Dermis microvascular lymphatic vessel endothelial cell (primary cell): ENCODE results near the gene SLC39A11. TPM values are rescaled to one million over a fixed set of nuclear protein-coding genes. Genes with fewer than 3 reads are reported as not detected.

Experiments used
- DNase-seq, 2 donors: peaks; one replicate each; pipeline versions ENCODE4 v3.0.0 to v3.0.0-alpha.2; 2010; ENCODE audit warnings: low read depth in 2 of 2
- total RNA-seq: library from RNA; depleted of rRNA; stranded (reverse); fragments of >200 nt; gene quantifications from 2 replicates; pipeline ENCODE4 v1.2.1, GENCODE V29; 2014

Gene SLC39A11
- total RNA-seq, 1 donor from 2014 or later, result 7.2 TPM

DNA sequence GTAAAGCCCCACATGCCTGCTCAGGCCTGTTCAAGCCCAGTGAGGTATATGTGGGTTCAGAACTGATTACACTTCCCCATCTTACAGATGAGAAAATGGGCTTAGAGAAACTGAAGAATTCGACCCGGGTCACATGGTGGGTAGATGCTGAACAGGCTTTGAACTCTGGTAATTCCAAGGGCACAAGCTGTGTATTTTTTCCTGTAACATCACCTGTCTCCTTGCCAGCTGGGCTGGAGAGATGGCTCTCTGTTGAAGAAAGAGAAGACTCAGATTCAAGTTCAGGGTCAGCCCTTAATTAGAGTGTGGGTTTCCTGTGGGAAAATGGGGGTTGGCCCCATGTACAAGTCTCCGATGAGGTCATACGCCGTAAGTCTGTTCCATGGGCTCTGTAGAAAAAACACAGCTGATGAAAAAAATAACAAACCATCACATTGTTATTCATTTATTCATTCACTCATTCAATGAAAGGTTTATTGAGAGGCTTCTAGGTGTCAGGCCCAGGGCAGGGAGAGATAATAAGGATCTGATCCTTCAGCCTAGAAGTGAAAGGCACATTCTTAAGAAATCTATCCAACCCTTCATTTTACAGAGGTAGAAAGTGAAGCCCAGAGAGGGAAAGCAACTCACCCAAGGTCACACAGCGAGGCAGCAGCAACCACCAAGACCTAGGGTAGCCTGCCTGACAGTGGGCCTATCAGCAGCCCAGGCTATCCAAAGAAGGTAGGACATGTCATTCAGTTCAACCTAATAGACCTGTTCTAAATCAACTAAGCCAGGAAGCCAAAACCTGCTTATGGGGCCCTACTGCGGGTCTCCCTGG lies 488.9 kb downstream of the SLC39A11 start:
- DNase-seq, result no peak

- no peak for DNase-seq
Observed at GRCh38 chr17:72602517-72603419, 489.7 kb downstream of the SLC39A11 start.

GRCh38 chr17:72600934-72601333 lies 491.6 kb downstream of the SLC39A11 start:
- no peak for DNase-seq

GRCh38 chr17:72599891-72600290 lies 492.6 kb downstream of the SLC39A11 start:
- no peak for DNase-seq

DNA sequence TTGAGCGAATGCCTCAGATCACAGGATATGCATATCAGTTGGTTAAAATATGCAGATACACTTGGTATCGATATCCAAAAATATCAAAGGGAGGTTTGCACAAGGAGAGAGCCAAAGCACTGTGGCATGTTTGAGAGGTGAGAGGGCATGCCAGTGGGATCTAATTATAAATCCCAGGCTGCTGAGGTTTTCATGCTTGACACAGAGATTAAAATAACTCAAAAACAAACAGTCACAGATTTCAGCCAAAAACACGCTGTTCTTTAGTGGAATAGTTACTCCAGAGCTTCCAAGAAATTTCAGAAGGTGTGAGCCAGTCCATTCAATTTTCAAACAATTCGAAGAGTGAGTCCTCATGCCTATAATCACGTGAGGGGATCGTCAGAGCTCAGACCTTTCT lies 493.8 kb downstream of the SLC39A11 start:
- DNase-seq, result no peak

- DNase-seq, result no peak
Observed at GRCh38 chr17:72597354-72598087, 495.0 kb downstream of the SLC39A11 start.

Other genes starting within 250 kb of the SLC39A11 start
- not detected in 2 replicates for gene SSTR2, start 72.3 kb upstream of the SLC39A11 start, total RNA-seq
- gene COG1, start 100.4 kb upstream of the SLC39A11 start, total RNA-seq, result 15.1 and 17.3 TPM in 2 replicates
- gene CPSF4L, start 169.2 kb upstream of the SLC39A11 start, total RNA-seq, result not detected in 2 replicates
- 5.9 and 7.2 TPM in 2 replicates for gene CDC42EP4, start 219.3 kb upstream of the SLC39A11 start, total RNA-seq